ENCODE results near the gene TMEM176B. TPM values are rescaled to one million over a fixed set of nuclear protein-coding genes. Genes with fewer than 3 reads are reported as not detected.
"Not testable (repeated sequence)": the region's sequence is repeated elsewhere in the genome, so short reads cannot be mapped to it uniquely, and the experiment has no call there.

Gene TMEM176B
- total and polyA plus RNA-seq, 2 donors (not counting 3 experiments of a cell fraction or from before 2014, with no cell fraction given), result 0.23 TPM; not detected in 1

DNA sequence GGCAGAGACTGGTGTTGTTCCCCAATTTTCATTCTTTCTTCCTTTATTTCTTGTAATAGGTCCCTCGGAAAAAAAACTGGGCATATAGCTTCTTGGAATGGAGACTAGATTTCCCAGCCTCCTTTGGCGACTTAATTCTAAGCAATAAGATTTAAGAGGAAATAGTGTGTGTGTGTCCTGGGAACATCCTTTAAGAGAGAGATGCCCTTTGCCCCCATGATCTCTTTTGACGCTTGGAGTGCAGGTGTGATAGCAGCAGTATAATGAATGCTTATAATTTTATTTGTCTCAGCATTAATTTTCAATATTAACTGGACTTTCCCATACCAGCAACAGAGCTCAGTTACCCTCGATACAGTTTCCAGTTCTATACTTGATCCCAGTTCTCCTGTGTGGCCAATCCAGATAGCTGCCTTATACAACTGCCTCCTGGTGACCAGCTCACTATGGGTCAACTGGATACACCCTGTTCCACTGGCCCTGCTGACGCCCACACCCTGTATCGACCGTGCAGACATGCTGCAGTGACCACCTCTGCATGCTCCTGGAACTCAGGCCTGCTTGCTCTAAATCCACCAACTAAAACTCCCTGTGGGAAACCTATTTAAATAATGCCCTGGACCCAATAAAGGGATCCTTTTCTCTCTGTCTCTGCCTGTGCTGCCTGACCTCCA, 14.3 kb upstream of the TMEM176B start:
- DNase-seq (ENCODE audit: low read depth, low spot score), result no peak
- ChIA-PET POLR2A (no interaction called here), CTCF (no interaction called here)
- TF ChIP-seq EZH2 (IDR thresholded peaks at IDR 0.05; ENCODE audit: borderline replicate concordance, low read depth, low read length, severe bottlenecking) (no peak), FOS (IDR thresholded peaks at IDR 0.05; ENCODE audit: borderline replicate concordance, insufficient read depth, low read length) (no peak), POLR2AphosphoS5 (IDR thresholded peaks at IDR 0.05; ENCODE audit: insufficient read depth, low read depth, low read length) (no peak), JUN (IDR thresholded peaks at IDR 0.05; ENCODE audit: borderline replicate concordance, insufficient read depth, insufficient read length, low read depth) (no peak), MYC (IDR thresholded peaks at IDR 0.05; ENCODE audit: low read depth, low read length) (no peak), GATA2 (IDR thresholded peaks at IDR 0.05; ENCODE audit: insufficient read depth, insufficient read length, low read depth, low read length) (no peak), POLR2A (IDR thresholded peaks at IDR 0.05; ENCODE audit: low read depth, low read length) (no peak)
- TF ChIP-seq, protein P1, sequence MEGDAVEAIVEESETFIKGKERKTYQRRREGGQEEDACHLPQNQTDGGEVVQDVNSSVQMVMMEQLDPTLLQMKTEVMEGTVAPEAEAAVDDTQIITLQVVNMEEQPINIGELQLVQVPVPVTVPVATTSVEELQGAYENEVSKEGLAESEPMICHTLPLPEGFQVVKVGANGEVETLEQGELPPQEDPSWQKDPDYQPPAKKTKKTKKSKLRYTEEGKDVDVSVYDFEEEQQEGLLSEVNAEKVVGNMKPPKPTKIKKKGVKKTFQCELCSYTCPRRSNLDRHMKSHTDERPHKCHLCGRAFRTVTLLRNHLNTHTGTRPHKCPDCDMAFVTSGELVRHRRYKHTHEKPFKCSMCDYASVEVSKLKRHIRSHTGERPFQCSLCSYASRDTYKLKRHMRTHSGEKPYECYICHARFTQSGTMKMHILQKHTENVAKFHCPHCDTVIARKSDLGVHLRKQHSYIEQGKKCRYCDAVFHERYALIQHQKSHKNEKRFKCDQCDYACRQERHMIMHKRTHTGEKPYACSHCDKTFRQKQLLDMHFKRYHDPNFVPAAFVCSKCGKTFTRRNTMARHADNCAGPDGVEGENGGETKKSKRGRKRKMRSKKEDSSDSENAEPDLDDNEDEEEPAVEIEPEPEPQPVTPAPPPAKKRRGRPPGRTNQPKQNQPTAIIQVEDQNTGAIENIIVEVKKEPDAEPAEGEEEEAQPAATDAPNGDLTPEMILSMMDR (IDR thresholded peaks at IDR 0.05; ENCODE audit: extremely low read depth in 1 of 2, insufficient read depth in 1 of 2, low read depth in 1 of 2, low read length in 2 of 2), result no peak
- TF ChIP-seq, protein P2, sequence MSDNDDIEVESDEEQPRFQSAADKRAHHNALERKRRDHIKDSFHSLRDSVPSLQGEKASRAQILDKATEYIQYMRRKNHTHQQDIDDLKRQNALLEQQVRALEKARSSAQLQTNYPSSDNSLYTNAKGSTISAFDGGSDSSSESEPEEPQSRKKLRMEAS (IDR thresholded peaks at IDR 0.05; ENCODE audit: insufficient read depth, insufficient read length), result no peak
- H3K9me3 ChIP-seq (replicated peaks; ENCODE audit: control insufficient read depth, insufficient read depth, low read length), result no peaks in the 10 kb centered on the region
- H4K20me1 ChIP-seq (replicated peaks; ENCODE audit: control insufficient read depth, extremely low read depth, insufficient read depth, low read length), result no peaks in the 10 kb centered on the region
- H3K36me3 ChIP-seq (ENCODE audit: control insufficient read depth in 2 of 2, extremely low read depth in 1 of 2, insufficient read depth in 2 of 2, low read length in 2 of 2), result no peaks in the 10 kb centered on the region
- no peak overlapping the region for H3K9ac ChIP-seq (replicated peaks; ENCODE audit: extremely low read depth, insufficient read depth, low read length)
- no peaks in the 10 kb centered on the region for H3K9me1 ChIP-seq (replicated peaks; ENCODE audit: control insufficient read depth, extremely low read depth, insufficient read depth, low read length)
- peaks cover 3 to 6% of the 10 kb centered on the region in 2 experiments for H3K27me3 ChIP-seq (ENCODE audit: control insufficient read depth in 2 of 2, insufficient read depth in 2 of 2, low read length in 2 of 2)
- H2AFZ ChIP-seq (ENCODE audit: low read depth, low read length), result no peak overlapping the region
- H3K4me1 ChIP-seq (ENCODE audit: control insufficient read depth, extremely low read depth, insufficient read depth, low read length), result no peaks in the 10 kb centered on the region
- dilution Hi-C loops (cut with MboI; ENCODE audit: extremely low pct_ligation_motif_present, low sequenced_read_pairs) (no loop called here), intact Hi-C loops (cut with micrococcal nuclease) (no loop called here)
- no TSS peak for BruUV-seq (replicated peaks)
- H3K4me3 ChIP-seq (replicated peaks in 1 of 3; ENCODE audit: insufficient read depth in 1 of 3, low read depth in 1 of 3, low read length in 3 of 3), result no peak overlapping the region
- H3K27ac ChIP-seq (ENCODE audit: insufficient read depth, low read depth, low read length), result no peak overlapping the region
- FAIRE-seq, result no peak
- H3K4me2 ChIP-seq (ENCODE audit: insufficient read depth, low read length), result no peak overlapping the region
- no peaks in the 10 kb centered on the region for H3K79me2 ChIP-seq (ENCODE audit: control insufficient read depth, insufficient read depth, low read length)

DNA sequence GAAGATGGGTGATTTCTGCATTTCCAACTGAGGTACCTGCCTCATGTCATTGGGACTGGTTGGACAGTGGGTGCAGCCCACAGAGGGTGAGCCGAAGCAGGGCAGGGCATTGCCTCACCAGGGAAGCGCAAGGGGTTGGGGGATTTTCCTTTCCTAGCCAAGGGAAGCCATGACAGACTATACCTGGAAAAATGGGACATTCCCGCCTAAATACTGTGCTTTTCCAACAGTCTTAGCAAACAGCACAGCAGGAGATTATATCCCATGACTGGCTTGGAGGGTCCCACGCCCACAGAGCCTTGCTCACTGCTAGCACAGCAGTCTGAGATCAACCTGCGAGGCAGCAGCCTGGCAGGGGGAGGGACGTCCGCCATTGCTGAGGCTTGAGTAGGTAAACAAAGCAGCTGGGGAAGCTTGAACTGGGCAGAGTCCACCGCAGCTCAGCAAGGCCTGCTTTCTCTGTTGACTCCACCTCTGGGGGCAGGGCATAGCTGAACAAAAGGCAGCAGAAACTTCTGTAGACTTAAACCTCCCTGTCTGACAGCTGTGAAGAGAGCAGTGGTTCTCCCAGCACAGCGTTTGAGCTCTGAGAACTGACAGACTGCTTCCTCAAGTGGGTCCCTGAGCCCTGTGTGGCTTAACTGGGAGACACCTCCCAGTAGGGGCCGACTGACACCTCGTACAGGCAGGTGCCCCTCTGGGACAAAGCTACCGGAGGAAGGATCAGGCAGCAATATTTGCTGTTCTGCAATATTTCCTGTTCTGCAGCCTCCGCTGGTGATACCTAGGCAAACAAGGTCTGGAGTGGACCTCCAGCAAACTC, 7.7 kb upstream of the TMEM176B start:
- H3K79me2 ChIP-seq (ENCODE audit: control insufficient read depth, insufficient read depth, low read length); H3K9ac ChIP-seq (replicated peaks; ENCODE audit: extremely low read depth, insufficient read depth, low read length); intact Hi-C loops (cut with micrococcal nuclease); H3K4me3 ChIP-seq (replicated peaks in 1 of 3; ENCODE audit: insufficient read depth in 1 of 3, low read depth in 1 of 3, low read length in 3 of 3); H3K9me3 ChIP-seq (replicated peaks; ENCODE audit: control insufficient read depth, insufficient read depth, low read length); H4K20me1 ChIP-seq (replicated peaks; ENCODE audit: control insufficient read depth, extremely low read depth, insufficient read depth, low read length); POLR2A ChIA-PET; FAIRE-seq; H3K9me1 ChIP-seq (replicated peaks; ENCODE audit: control insufficient read depth, extremely low read depth, insufficient read depth, low read length); BruUV-seq (replicated peaks); H3K27me3 ChIP-seq (ENCODE audit: control insufficient read depth in 2 of 2, insufficient read depth in 2 of 2, low read length in 2 of 2); H3K36me3 ChIP-seq (ENCODE audit: control insufficient read depth in 2 of 2, extremely low read depth in 1 of 2, insufficient read depth in 2 of 2, low read length in 2 of 2); H3K27ac ChIP-seq (ENCODE audit: insufficient read depth, low read depth, low read length); DNase-seq (ENCODE audit: low read depth, low spot score); H2AFZ ChIP-seq (ENCODE audit: low read depth, low read length); H3K4me2 ChIP-seq (ENCODE audit: insufficient read depth, low read length); dilution Hi-C loops (cut with MboI; ENCODE audit: extremely low pct_ligation_motif_present, low sequenced_read_pairs); H3K4me1 ChIP-seq (ENCODE audit: control insufficient read depth, extremely low read depth, insufficient read depth, low read length): not testable (repeated sequence)
- CTCF ChIA-PET, result interaction anchor here (1.1 to 1.4 kb wide), 2 partner anchors 29 to 359 kb away, joined by 4 to 5 read pairs; no protein-coding TSS in a partner anchor
